Right lobe of liver (tissue), 6 donors: ENCODE data around the gene UBL3. TPM values are rescaled to one million over a fixed set of nuclear protein-coding genes. Genes with fewer than 3 reads are reported as not detected.
A peak's percentile ranks its signal among the peaks of the same experiment; 100 is the strongest.

Source experiments
- ATAC-seq, 4 donors: fragments of 200-7000 bp; cut with Tn5 transposase; one replicate each; pipeline ENCODE4 v1.9.1; 2020; ENCODE audit warnings: mild to moderate bottlenecking in 4 of 4, moderate library complexity in 4 of 4
- DNase-seq, 3 donors: peaks; one replicate each; pipeline ENCODE4 v3.0.0-alpha.2; 2020
- H3K27ac ChIP-seq, 3 donors: fragments of 200-600 bp; one replicate each; pipeline ENCODE4 v1.8.0; 2022
- H3K27me3 ChIP-seq, 2 donors: fragments of 200-600 bp; one replicate each; pipeline ENCODE4 v1.8.0; 2022
- H3K36me3 ChIP-seq, 4 donors: fragments of 200-600 bp; sonication (generic) in 1 of 4; one replicate each; pipeline versions ENCODE4 v1.5.1 to v1.8.0; 2017 to 2022; ENCODE audit warnings: control low read depth in 1 of 4
- H3K4me1 ChIP-seq, 4 donors: fragments of 200-600 bp; sonication (generic) in 1 of 4; one replicate each; pipeline versions ENCODE4 v1.5.1 to v1.8.0; 2017 to 2022; ENCODE audit warnings: control low read depth in 1 of 4
- H3K4me3 ChIP-seq, 3 donors: fragments of 200-600 bp; one replicate each; pipeline ENCODE4 v1.8.0; 2022
- H3K9me3 ChIP-seq, 4 donors: fragments of 200-600 bp; sonication (generic) in 1 of 4; one replicate each; pipeline versions ENCODE4 v1.5.1 to v1.8.0; 2017 to 2022; ENCODE audit warnings: control low read depth in 1 of 4
- POLR2A ChIP-seq: fragments of 450-650 bp; IDR thresholded peaks from one replicate; pipeline ENCODE4 v1.6.1; 2017; ENCODE audit warnings: antibody characterized with exemption, mild to moderate bottlenecking
- WGBS: methylation state at CpG from one replicate; pipeline ENCODE4 v1.1.6; 2018; ENCODE audit warnings: low coverage, low lambda C conversion rate; ENCODE audit not compliant: insufficient coverage; ENCODE audit errors: missing lambda C conversion rate; 5-methylcytosine and 5-hydroxymethylcytosine counted together
- intact Hi-C, 2 donors: fragments of 100-400 bp; cut with DNase I; formaldehyde crosslinking; loops; one replicate each; pipeline versions ENCODE4 v1.11.2 to v1.14.1; 2022
- total RNA-seq, 6 experiments: library from RNA; depleted of rRNA in 2 of 6; stranded (reverse); fragments of >200 nt in 2 of 6; fragmentation: NEBNext Ultra II Directional in 3 of 6; extraction: Animal tissue kit (Norgen Biotek cat#: 25700) in 3 of 6; gene quantifications; one replicate each; pipeline versions ENCODE4 v1.1.0 to v1.2.4, GENCODE V29; 2016 to 2023
- TF ChIP-seq, protein P1 (sequence below), 4 donors: fragments of 200-600 bp in 3 of 4; fragments of 450-650 bp in 1 of 4; IDR thresholded peaks; one replicate each; pipeline versions ENCODE4 v1.5.1 to v1.8.0; 2016 to 2022; ENCODE audit warnings: antibody characterized with exemption in 4 of 4, mild to moderate bottlenecking in 2 of 4
- donor health status: DM: no; HTN: yes; CAD: no.
- donor health status: DM: no; HTN: no; CAD: no.
- donor health status: DM: no; HTN: no; CAD: no.
- donor health status: DM: no; HTN: yes; CAD: no.
- donor health status: DM: no; HTN: yes; CAD: no.

UBL3 gene
- total RNA-seq, 6 experiments from 2014 or later = 15.7 to 28.6 (median 23.5) TPM

DNA sequence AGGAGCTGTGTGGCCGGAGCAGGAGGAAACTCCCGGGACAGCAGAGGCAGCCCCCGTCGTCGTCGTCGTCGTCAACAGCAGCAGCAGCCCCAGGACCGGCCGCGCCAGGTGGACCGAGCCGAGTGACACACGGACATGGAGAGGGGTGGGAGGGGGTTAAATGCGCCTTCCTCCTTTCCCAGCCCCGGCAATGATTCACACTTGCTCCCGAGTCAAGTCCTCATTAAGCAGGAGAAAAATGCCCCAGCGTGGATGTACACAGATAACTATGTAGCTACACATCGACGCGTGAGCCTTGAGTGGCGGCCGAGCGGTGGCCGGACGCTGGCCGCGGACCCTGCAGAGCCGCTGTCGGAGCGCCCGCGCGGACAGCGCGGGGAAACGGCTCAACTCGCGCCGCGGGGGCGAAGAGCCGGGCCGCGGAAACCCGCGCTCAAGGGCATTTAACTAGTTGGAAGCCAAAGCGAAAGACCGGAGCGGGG lies 645 bp downstream of the UBL3 start:
- Histone ChIP-seq H3K4me3 (peak overlapping the region; percentile 75 to 83 (median 78)), H3K4me1 (peaks cover 0 to 17% (median 8%) of the 10 kb centered on the region in 4 donors), H3K9me3 (no peaks in the 10 kb centered on the region), H3K36me3 (no peaks in the 10 kb centered on the region), H3K27me3 (no peaks in the 10 kb centered on the region), H3K27ac (peak overlapping the region; percentile 97 to 99 (median 98))
- no peak for TF ChIP-seq POLR2A
- TF ChIP-seq, protein P1, sequence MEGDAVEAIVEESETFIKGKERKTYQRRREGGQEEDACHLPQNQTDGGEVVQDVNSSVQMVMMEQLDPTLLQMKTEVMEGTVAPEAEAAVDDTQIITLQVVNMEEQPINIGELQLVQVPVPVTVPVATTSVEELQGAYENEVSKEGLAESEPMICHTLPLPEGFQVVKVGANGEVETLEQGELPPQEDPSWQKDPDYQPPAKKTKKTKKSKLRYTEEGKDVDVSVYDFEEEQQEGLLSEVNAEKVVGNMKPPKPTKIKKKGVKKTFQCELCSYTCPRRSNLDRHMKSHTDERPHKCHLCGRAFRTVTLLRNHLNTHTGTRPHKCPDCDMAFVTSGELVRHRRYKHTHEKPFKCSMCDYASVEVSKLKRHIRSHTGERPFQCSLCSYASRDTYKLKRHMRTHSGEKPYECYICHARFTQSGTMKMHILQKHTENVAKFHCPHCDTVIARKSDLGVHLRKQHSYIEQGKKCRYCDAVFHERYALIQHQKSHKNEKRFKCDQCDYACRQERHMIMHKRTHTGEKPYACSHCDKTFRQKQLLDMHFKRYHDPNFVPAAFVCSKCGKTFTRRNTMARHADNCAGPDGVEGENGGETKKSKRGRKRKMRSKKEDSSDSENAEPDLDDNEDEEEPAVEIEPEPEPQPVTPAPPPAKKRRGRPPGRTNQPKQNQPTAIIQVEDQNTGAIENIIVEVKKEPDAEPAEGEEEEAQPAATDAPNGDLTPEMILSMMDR (IDR thresholded peaks at IDR 0.05) = no peak
- peak; percentile 37 to 57 (median 49) for ATAC-seq
- 0% methylated on average over 24 of the region's 50 CpGs for WGBS
- intact Hi-C loops = loop anchor here in 1 of 2 donors (10.0 kb wide), 1 partner anchor 265 kb away; no protein-coding TSS in a partner anchor
- DNase-seq = peak; percentile 71 to 81 (median 78)

DNA sequence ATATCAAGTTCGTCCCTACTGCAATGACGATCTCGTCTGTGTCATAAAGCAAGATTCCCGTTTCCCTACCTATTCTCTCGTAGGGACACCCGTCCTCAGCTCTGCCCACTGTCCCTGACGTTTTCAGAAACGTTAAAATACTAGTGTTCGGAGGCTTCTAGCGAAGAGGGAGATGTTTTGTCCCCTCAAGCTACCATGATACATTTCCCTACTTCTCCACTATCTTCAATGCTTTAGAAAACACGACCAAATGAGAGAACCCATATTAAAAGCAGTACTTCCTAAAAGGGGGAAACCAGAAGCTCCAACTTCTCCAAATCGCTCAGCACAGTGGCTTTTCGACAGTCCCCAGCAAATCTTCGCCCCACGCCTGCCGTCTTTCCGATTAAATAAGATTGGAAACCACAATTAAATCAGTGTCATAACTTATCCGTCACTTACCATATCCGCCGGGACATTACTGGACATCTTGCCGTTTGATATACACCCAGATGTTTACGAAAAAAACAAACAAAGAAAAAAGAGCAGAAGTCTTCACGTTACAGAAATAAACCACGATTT lies 1.3 kb downstream of the UBL3 start:
- intact Hi-C loops = loop anchor here in 1 of 2 donors (10.0 kb wide), 1 partner anchor 266 kb away; no protein-coding TSS in a partner anchor

DNA sequence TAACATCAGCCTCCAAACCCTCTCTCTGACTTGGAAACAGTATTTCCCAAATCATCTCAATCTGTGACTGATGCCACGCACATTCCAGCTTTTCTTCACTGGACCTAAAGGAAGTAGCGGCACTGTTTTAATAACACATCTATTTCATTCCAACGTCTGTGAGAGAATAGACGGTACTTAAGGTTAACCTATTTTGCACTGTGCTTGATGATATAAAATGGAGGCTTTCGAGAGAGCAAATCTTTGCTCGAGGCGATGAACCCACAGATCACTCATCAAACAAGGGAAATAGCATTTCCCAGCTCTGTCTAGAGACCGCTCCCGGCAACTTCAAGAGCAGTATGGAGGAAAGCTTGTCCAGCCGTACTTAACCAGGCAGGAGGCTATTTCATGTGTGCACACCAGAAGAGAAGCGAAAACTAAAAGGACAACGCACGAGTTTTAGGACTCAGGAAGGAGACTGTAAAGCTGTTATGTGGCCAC lies 2.9 kb downstream of the UBL3 start:
- 3% methylated on average over 13 of the region's 13 CpGs for WGBS
- TF ChIP-seq POLR2A = peak; percentile 30
- TF ChIP-seq, protein P1 (IDR thresholded peaks at IDR 0.05) = no peak
- DNase-seq = no peak
- Histone ChIP-seq H3K27me3 (no peaks in the 10 kb centered on the region), H3K27ac (peak overlapping the region; percentile 49 to 98 (median 64)), H3K36me3 (no peaks in the 10 kb centered on the region), H3K4me1 (peaks cover 0 to 20% (median 9%) of the 10 kb centered on the region in 4 donors), H3K9me3 (no peaks in the 10 kb centered on the region), H3K4me3 (peak overlapping the region; percentile 75 to 83 (median 78))
- intact Hi-C loops = loop anchor here in 1 of 2 donors (10.0 kb wide), 1 partner anchor 267 kb away; no protein-coding TSS in a partner anchor
- ATAC-seq = peak in 1 of 4 donors; percentile 0

More for the DNA sequence above, 1.3 kb downstream of the UBL3 start:
- H3K27me3 ChIP-seq = no peaks in the 10 kb centered on the region
- no peaks in the 10 kb centered on the region for H3K9me3 ChIP-seq
- DNase-seq (no peak), ATAC-seq (peak in 3 of 4 donors; percentile 10 to 17 (median 16))
- no peaks in the 10 kb centered on the region for H3K36me3 ChIP-seq
- H3K4me3 ChIP-seq = peak overlapping the region; percentile 75 to 83 (median 78)
- peaks cover 0 to 20% (median 9%) of the 10 kb centered on the region in 4 donors for H3K4me1 ChIP-seq
- peak; percentile 38 for TF ChIP-seq POLR2A
- TF ChIP-seq, protein P1 (IDR thresholded peaks at IDR 0.05) = no peak
- WGBS = under 1% methylated on average over 24 of the region's 24 CpGs
- peak overlapping the region; percentile 97 to 99 (median 98) for H3K27ac ChIP-seq

DNA sequence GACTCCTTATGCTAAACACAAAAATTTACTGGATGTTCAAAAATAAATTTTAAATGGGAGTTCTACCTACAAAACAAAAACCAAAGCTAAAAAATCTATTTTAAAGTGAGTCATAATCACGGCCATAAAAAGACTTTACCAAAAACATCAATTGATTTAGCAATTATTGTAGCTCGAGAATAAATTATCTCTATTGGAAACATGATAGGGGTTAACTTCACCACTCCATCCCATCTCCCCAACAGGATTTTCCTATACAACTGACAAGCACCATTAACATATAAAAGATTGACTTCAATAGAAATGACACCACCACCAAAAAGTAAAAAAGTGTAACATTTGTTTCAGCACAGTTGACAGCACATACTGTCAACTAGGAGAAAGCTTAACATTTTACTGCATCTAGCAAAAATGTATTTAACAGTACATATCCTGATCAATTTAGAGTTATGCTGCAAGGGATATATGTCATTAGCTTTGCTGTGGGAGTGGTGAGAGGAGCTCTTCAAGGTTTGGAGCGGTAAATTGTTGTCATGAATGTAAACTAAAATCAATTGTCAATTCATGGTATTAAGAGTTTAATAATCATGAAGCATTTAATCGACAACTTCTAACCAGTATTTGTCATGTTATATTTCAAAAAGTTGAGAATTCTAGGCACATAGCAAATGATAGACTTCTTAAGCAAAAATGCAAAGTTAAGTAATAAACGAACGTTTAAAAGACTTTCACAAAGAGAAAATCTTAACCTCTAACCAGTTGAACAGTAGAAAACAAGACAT lies 3.8 kb downstream of the UBL3 start:
- H3K36me3 ChIP-seq = no peaks in the 10 kb centered on the region
- 24% methylated on average over 6 of the region's 6 CpGs for WGBS
- peak overlapping the region; percentile 75 to 83 (median 78) for H3K4me3 ChIP-seq
- TF ChIP-seq, protein P1 (IDR thresholded peaks at IDR 0.05) = no peak
- no peak for TF ChIP-seq POLR2A
- peaks cover 0 to 20% (median 9%) of the 10 kb centered on the region in 4 donors for H3K4me1 ChIP-seq
- H3K9me3 ChIP-seq = no peaks in the 10 kb centered on the region
- H3K27ac ChIP-seq = peak overlapping the region; percentile 49 to 98 (median 64)
- DNase-seq (no peak), ATAC-seq (no peak)
- H3K27me3 ChIP-seq = no peaks in the 10 kb centered on the region
- intact Hi-C loops = loop anchor here in 1 of 2 donors (10.0 kb wide), 1 partner anchor 268 kb away; no protein-coding TSS in a partner anchor
